ACC112 (cell line): Measurements from ENCODE around the gene ZNF804A.
"Not testable (repeated sequence)": the region's sequence is repeated elsewhere in the genome, so short reads cannot be mapped to it uniquely, and the experiment has no call there.

Experiments used
- H2AFZ ChIP-seq: fragments of 200-600 bp; sonication (generic); one replicate; pipeline ENCODE4 v1.6.0; 2017; ENCODE audit warnings: antibody characterized with exemption, low read length; ENCODE audit not compliant: unreplicated experiment
- H3K27ac ChIP-seq: fragments of 200-600 bp; sonication (generic); 2 replicates; pipeline ENCODE4 v1.5.1; 2014; ENCODE audit warnings: low read depth, mild to moderate bottlenecking, antibody characterized with exemption, low read length, moderate library complexity
- H3K27me3 ChIP-seq: fragments of 200-600 bp; sonication (generic); 2 replicates; pipeline ENCODE4 v1.6.1; 2014; ENCODE audit warnings: mild to moderate bottlenecking, antibody characterized with exemption, low read length, moderate library complexity, mixed read lengths; ENCODE audit not compliant: insufficient read depth
- H3K36me3 ChIP-seq: fragments of 200-600 bp; sonication (generic); 2 replicates; pipeline ENCODE4 v1.6.1; 2016; ENCODE audit warnings: mild to moderate bottlenecking, antibody characterized with exemption, low read length, moderate library complexity, mixed read lengths; ENCODE audit not compliant: insufficient read depth
- H3K4me1 ChIP-seq: fragments of 200-600 bp; sonication (generic); one replicate; pipeline ENCODE4 v1.6.1; 2016; ENCODE audit warnings: low read length, mixed read lengths; ENCODE audit not compliant: insufficient read depth, unreplicated experiment, control insufficient read depth
- H3K4me3 ChIP-seq: fragments of 200-600 bp; sonication (generic); 2 replicates; pipeline ENCODE4 v1.5.1; 2014; ENCODE audit warnings: mild to moderate bottlenecking, low read depth, low read length
- H3K79me2 ChIP-seq: fragments of 200-600 bp; sonication (generic); one replicate; pipeline ENCODE4 v1.6.0; 2016; ENCODE audit warnings: low read length; ENCODE audit not compliant: control insufficient read depth, unreplicated experiment, insufficient read depth

ZNF804A gene

DNA sequence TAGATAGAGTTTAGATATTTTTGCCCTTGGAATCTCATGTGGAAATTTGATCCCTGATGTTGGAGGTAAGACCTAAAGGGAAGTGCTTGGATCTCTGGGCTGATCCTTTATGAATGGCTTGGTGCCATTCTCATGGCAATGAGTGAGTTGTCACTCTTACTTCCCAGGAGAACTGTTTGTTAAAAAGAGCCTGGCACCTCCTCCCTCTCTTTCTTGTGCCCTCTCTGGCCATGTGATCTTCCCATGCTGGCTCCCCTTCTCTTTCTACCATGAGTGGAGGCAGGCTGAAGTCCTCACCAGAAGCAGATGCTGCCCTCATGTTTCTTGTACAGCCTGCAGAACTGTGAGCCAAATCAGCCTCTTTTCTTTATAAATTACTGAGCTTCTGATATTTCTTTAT lies 276.9 kb downstream of the ZNF804A start:
- no peak overlapping the region for H2AFZ ChIP-seq
- H3K79me2 ChIP-seq, result no peaks in the 10 kb centered on the region
- H3K4me1 ChIP-seq, result no peaks in the 10 kb centered on the region
- H3K4me3 ChIP-seq, result no peak overlapping the region
- no peaks in the 10 kb centered on the region for H3K36me3 ChIP-seq
- H3K27ac ChIP-seq, result no peak overlapping the region
- H3K27me3 ChIP-seq, result no peaks in the 10 kb centered on the region

- no peaks in the 10 kb centered on the region for H3K36me3 ChIP-seq
- no peaks in the 10 kb centered on the region for H3K4me1 ChIP-seq
- no peak overlapping the region for H3K4me3 ChIP-seq
- no peaks in the 10 kb centered on the region for H3K27me3 ChIP-seq
- no peaks in the 10 kb centered on the region for H3K79me2 ChIP-seq
- no peak overlapping the region for H3K27ac ChIP-seq
- no peak overlapping the region for H2AFZ ChIP-seq
Measured at GRCh38 chr2:184875911-184876310, 277.6 kb downstream of the ZNF804A start.

GRCh38 chr2:184877909-184878308 lies 279.6 kb downstream of the ZNF804A start:
- no peaks in the 10 kb centered on the region for H3K27me3 ChIP-seq
- H3K36me3 ChIP-seq, result no peaks in the 10 kb centered on the region

GRCh38 chr2:184879671-184880070 lies 281.3 kb downstream of the ZNF804A start:
- Histone ChIP-seq H3K36me3 (no peaks in the 10 kb centered on the region), H3K79me2 (no peaks in the 10 kb centered on the region), H3K27ac (no peak overlapping the region), H2AFZ (no peak overlapping the region), H3K4me1 (no peaks in the 10 kb centered on the region), H3K27me3 (no peaks in the 10 kb centered on the region), H3K4me3 (no peak overlapping the region)

More at GRCh38 chr2:184877909-184878308, 279.6 kb downstream of the ZNF804A start:
- Histone ChIP-seq H3K4me1 (no peaks in the 10 kb centered on the region), H3K79me2 (no peaks in the 10 kb centered on the region), H3K27ac (no peak overlapping the region), H3K4me3 (no peak overlapping the region), H2AFZ (no peak overlapping the region)

- not testable (repeated sequence) for H3K36me3 ChIP-seq, H3K27me3 ChIP-seq, H3K79me2 ChIP-seq, H3K4me3 ChIP-seq, H3K4me1 ChIP-seq, H3K27ac ChIP-seq, H2AFZ ChIP-seq
Measured at GRCh38 chr2:184886585-184886984, 288.3 kb downstream of the ZNF804A start.

DNA sequence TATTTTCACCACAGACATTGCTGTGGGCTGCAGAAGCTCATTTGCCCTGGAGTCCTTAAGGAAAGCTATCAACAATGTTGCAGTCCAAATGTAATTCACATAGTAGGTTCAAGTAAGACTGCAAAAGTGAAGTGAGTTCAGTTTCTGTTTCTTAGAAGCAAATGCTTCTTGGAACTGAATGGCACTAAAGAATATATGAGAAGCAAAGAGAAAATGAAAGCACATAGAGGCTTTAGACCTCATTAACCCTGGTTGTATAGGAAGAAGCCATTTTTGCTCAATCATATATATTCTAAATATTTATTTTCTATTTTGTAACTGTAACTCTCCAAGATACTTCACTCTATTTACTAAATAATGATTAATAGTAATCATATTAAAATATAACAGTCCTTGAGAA lies 292.0 kb downstream of the ZNF804A start:
- no peak overlapping the region for H3K4me3 ChIP-seq

DNA sequence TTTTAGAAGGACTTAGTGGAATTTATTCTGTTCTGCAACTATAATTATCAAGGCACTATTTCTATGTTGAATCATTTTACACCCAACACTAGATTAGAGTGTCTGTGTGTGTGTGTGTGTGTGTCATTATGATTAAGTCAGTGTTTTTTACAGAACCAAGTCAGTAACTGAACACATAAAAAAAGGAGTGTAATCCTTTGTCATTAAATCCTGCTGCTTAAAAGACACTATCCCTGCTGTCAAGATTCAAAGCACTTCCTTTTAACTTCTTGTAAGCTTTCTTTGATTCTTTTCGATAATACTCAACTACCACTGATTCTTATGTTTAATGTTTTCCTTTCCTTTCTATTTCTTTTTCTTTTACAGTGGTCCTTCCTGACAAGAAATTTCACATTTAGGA lies 306.7 kb downstream of the ZNF804A start:
- Histone ChIP-seq H3K27ac (no peak overlapping the region), H2AFZ (no peak overlapping the region), H3K27me3 (no peaks in the 10 kb centered on the region), H3K36me3 (no peaks in the 10 kb centered on the region), H3K4me3 (no peak overlapping the region), H3K4me1 (no peaks in the 10 kb centered on the region), H3K79me2 (no peaks in the 10 kb centered on the region)

More for the DNA sequence above, 292.0 kb downstream of the ZNF804A start:
- H3K36me3 ChIP-seq, result no peaks in the 10 kb centered on the region
- H2AFZ ChIP-seq, result no peak overlapping the region
- no peak overlapping the region for H3K27ac ChIP-seq
- no peaks in the 10 kb centered on the region for H3K27me3 ChIP-seq
- H3K79me2 ChIP-seq, result no peaks in the 10 kb centered on the region
- no peaks in the 10 kb centered on the region for H3K4me1 ChIP-seq

GRCh38 chr2:184906160-184906559 lies 307.8 kb downstream of the ZNF804A start:
- no peaks in the 10 kb centered on the region for H3K27me3 ChIP-seq
- H3K79me2 ChIP-seq, result no peaks in the 10 kb centered on the region
- H3K4me3 ChIP-seq, result no peak overlapping the region
- no peak overlapping the region for H3K27ac ChIP-seq
- no peaks in the 10 kb centered on the region for H3K36me3 ChIP-seq
- H3K4me1 ChIP-seq, result no peaks in the 10 kb centered on the region
- no peak overlapping the region for H2AFZ ChIP-seq

DNA sequence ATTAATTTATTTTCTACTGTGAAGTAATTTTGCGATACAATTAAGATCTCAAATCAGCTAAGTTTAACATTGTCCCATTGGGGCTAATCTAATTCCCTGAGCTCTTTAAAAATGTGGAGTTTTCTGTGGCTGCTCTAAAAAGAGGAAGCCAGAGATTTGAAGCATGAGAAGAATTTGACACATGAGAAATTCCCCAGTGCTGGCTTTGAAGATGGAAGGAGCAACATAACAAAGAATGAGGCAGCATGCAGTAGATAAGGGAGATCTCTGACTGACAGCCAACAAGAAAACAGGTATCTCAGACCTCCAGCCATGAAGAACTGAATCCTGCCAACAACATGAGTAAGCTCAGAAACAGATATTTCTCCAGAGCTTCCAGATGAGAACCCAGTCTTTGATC lies 308.4 kb downstream of the ZNF804A start:
- no peaks in the 10 kb centered on the region for H3K4me1 ChIP-seq

DNA sequence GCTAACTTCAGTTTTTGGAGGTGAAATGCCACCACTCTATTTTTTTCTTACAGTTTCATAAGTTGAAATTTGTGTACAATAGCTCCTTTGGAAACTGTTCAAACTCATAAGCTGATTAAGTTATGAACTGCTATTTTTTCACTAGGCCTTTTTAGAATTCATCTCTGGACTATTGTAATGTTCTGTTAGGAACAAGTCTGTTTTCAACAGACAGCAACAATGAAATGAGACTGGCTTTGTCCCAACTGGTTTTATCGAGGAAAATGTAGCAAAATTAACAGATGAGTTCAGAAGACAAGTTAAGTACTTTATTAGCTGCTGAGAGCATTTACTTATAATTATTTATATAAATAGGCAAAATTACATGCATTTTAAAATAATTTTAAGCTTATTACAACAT lies 310.6 kb downstream of the ZNF804A start:
- Histone ChIP-seq H3K4me1 (no peaks in the 10 kb centered on the region), H2AFZ (no peak overlapping the region), H3K79me2 (no peaks in the 10 kb centered on the region)

More for the DNA sequence above, 308.4 kb downstream of the ZNF804A start:
- H2AFZ ChIP-seq, result no peak overlapping the region
- no peaks in the 10 kb centered on the region for H3K79me2 ChIP-seq
- H3K4me3 ChIP-seq, result no peak overlapping the region
- no peak overlapping the region for H3K27ac ChIP-seq
- no peaks in the 10 kb centered on the region for H3K27me3 ChIP-seq
- no peaks in the 10 kb centered on the region for H3K36me3 ChIP-seq

DNA sequence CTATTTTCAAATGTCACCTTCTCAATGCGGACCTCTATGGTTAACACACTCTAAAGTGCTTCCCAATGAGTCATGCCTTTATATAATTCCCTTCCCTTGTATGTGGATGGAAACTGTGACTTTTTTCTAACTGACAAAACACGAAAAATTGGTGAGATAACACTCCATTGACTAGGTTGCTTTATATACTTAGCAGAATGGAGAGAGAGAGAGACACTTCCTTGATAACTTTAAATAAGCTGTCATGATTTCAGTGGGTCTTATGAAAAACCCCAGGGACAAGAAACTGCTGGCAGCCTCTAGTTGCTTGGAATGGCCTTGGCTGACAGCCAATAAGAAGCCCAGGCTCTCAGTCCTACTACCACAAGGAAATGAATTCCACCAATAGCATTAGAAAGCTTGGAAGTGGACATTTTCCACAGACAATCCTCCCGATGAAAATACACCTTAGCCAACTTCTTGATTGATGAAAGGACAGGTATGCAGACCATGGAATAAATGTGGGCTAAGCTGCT lies 322.2 kb downstream of the ZNF804A start:
- Histone ChIP-seq H3K4me1 (no peaks in the 10 kb centered on the region), H2AFZ (no peak overlapping the region), H3K27ac (no peak overlapping the region), H3K36me3 (no peaks in the 10 kb centered on the region), H3K79me2 (no peaks in the 10 kb centered on the region), H3K4me3 (no peak overlapping the region), H3K27me3 (no peaks in the 10 kb centered on the region)

More for the DNA sequence above, 310.6 kb downstream of the ZNF804A start:
- Histone ChIP-seq H3K36me3 (no peaks in the 10 kb centered on the region), H3K27ac (no peak overlapping the region), H3K4me3 (no peak overlapping the region), H3K27me3 (no peaks in the 10 kb centered on the region)
